GM10266 (cell line): Measurements from ENCODE around the gene JAGN1.
"Not testable (repeated sequence)": the region's sequence is repeated elsewhere in the genome, so short reads cannot be mapped to it uniquely, and the experiment has no call there.

Experiments used
- DNase-seq: peaks from one replicate; pipeline ENCODE4 v3.0.0; 2012; ENCODE audit errors: extremely low spot score
- CTCF ChIP-seq: IDR thresholded peaks from 2 replicates; pipeline ENCODE4 v1.5.1; 2012; ENCODE audit warnings: mild to moderate bottlenecking, low read depth; ENCODE audit not compliant: control insufficient read depth, insufficient read depth; ENCODE audit errors: missing control alignments

Gene JAGN1

GRCh38 chr3:9897408-9898372, 7.3 kb downstream of the JAGN1 start:
- DNase-seq = no peak
- no peak for TF ChIP-seq CTCF

GRCh38 chr3:9898467-9899241, 8.2 kb downstream of the JAGN1 start:
- TF ChIP-seq CTCF = no peak
- DNase-seq = no peak

GRCh38 chr3:9899289-9899791, 8.9 kb downstream of the JAGN1 start:
- no peak for DNase-seq
- no peak for TF ChIP-seq CTCF

GRCh38 chr3:9900965-9901415, 10.6 kb downstream of the JAGN1 start:
- DNase-seq = not testable (repeated sequence)

- no peak for TF ChIP-seq CTCF
- DNase-seq = no peak
Measured at GRCh38 chr3:9901967-9902366, 11.6 kb downstream of the JAGN1 start.

GRCh38 chr3:9902372-9903237, 12.2 kb downstream of the JAGN1 start, which contains the start of gene IL17RE:
TSS of gene IL17RE (plus strand) at chr3:9902848. CDS start at chr3:9902933, 85 bp downstream.
- DNase-seq = no peak
- no peak for TF ChIP-seq CTCF

- DNase-seq = no peak
- TF ChIP-seq CTCF = no peak
Measured at GRCh38 chr3:9903238-9903624, 12.8 kb downstream of the JAGN1 start.
